Neutrophil (primary cell): ENCODE measurements around the gene NOD2.

Experiments used
- H3K27ac ChIP-seq: fragments of 200-600 bp; sonication (generic); 2 replicates; pipeline ENCODE4 v1.5.1; 2016; ENCODE audit warnings: mild to moderate bottlenecking, moderate library complexity
- H3K27me3 ChIP-seq: fragments of 200-600 bp; sonication (generic); 2 replicates; pipeline ENCODE4 v1.6.0; 2016; ENCODE audit warnings: mild to moderate bottlenecking
- H3K36me3 ChIP-seq: fragments of 200-600 bp; sonication (generic); 2 replicates; pipeline ENCODE4 v1.5.1; 2017
- H3K4me1 ChIP-seq, 2 experiments: fragments of 200-600 bp in 1 of 2; sonication (generic) in 1 of 2; 1 replicate in 1 of 2; 2 replicates in 1 of 2; pipeline versions ENCODE4 v1.5.1 to v1.6.1; 2013 to 2016; ENCODE audit warnings: low read depth in 1 of 2, low read length in 1 of 2, mild to moderate bottlenecking in 1 of 2, moderate library complexity in 1 of 2; ENCODE audit not compliant: control insufficient read depth in 1 of 2, insufficient read depth in 1 of 2
- H3K4me3 ChIP-seq, 2 experiments: fragments of 200-600 bp in 1 of 2; sonication (generic) in 1 of 2; 1 replicate in 1 of 2; 2 replicates in 1 of 2; pipeline ENCODE4 v1.5.1; 2013 to 2016; ENCODE audit warnings: low read depth in 1 of 2, low read length in 1 of 2, mild to moderate bottlenecking in 1 of 2, moderate library complexity in 1 of 2
- H3K9me3 ChIP-seq: fragments of 200-600 bp; sonication (generic); 2 replicates; pipeline ENCODE4 v1.5.1; 2016
- TF ChIP-seq, protein P1 (sequence below): fragments of 200-600 bp; sonication (generic); IDR thresholded peaks from 2 replicates; pipeline ENCODE4 v1.5.1; 2016; ENCODE audit warnings: antibody characterized with exemption

Gene NOD2

DNA sequence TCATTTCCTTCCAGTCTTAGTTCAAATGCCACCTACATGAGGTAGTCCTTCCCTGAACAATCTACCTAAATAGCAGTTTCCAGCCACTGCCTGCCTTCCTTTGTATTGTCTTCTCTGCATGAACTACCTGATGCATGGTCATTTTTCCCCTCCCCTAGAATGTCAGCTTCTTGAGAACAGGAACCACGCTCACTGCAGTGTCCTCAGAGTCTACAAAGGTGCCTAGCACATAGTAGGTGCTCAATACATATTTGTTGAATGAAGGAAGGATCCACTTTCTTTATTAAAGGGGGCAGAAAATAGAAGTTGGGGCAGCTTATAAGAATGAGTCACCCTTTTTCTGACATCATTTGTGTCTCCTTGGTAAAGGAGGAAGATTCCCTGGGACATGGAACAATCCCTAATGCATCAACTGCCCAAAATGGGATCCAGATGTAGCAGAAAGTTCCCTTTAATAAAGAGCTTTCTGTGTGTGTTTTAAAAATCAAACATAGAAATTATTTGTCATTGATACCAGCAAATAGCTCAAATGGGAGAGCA lies 44.1 kb downstream of the NOD2 start:
- no peaks in the 10 kb centered on the region for H3K27me3 ChIP-seq
- no peak overlapping the region for H3K4me3 ChIP-seq
- peaks cover 19% of the 10 kb centered on the region for H3K36me3 ChIP-seq
- TF ChIP-seq, protein P1, sequence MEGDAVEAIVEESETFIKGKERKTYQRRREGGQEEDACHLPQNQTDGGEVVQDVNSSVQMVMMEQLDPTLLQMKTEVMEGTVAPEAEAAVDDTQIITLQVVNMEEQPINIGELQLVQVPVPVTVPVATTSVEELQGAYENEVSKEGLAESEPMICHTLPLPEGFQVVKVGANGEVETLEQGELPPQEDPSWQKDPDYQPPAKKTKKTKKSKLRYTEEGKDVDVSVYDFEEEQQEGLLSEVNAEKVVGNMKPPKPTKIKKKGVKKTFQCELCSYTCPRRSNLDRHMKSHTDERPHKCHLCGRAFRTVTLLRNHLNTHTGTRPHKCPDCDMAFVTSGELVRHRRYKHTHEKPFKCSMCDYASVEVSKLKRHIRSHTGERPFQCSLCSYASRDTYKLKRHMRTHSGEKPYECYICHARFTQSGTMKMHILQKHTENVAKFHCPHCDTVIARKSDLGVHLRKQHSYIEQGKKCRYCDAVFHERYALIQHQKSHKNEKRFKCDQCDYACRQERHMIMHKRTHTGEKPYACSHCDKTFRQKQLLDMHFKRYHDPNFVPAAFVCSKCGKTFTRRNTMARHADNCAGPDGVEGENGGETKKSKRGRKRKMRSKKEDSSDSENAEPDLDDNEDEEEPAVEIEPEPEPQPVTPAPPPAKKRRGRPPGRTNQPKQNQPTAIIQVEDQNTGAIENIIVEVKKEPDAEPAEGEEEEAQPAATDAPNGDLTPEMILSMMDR, result no peak
- no peak overlapping the region for H3K27ac ChIP-seq
- H3K4me1 ChIP-seq, result peaks cover 10 to 14% of the 10 kb centered on the region in 2 experiments
- H3K9me3 ChIP-seq, result no peaks in the 10 kb centered on the region

DNA sequence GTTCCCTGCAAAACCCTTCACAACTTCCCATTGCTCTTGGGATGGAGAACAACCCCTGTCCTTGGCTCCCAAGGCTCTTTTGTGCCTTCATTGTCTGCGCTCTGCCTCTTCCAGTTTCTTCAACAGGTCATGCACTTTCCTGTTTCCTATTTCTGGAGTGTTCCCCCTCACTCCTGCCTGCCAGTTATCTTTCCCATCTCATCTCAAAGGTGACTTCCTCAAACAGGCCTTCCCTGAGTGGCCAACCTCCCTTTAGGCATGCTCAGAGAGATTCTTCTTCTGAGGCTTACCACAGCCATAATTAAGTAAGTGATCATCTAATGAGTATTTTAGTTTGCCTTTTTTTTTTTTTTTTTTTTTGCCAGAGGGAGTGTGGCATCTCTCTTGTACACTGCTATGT lies 45.6 kb downstream of the NOD2 start:
- TF ChIP-seq, protein P1, result no peak
- Histone ChIP-seq H3K27me3 (no peaks in the 10 kb centered on the region), H3K27ac (no peak overlapping the region)

DNA sequence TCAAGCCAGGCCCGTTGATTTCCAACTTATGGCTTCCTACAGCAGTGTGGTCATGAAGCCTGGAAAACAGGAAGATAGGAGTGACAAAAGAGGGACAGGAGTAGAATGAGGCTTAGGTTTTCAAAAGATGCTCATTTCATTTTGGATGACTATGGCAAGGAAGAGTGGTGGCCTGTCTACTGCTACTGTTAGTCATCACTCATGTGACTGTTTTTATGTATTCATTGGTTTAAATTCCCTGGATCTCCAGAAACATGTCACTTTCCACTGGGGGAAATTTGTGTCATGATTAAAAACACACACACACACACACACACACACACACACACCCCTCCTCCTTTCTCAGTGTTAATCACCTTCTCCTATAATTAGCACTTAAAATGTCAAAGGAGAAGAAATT lies 47.3 kb downstream of the NOD2 start:
- H3K27ac ChIP-seq, result peak overlapping the region; percentile 100
- TF ChIP-seq, protein P1, result no peak
- peak overlapping the region; percentile 84 to 89 for H3K4me3 ChIP-seq
- peaks cover 30 to 37% of the 10 kb centered on the region in 2 experiments for H3K4me1 ChIP-seq
- H3K9me3 ChIP-seq, result no peaks in the 10 kb centered on the region
- peaks cover 17% of the 10 kb centered on the region for H3K36me3 ChIP-seq
- no peaks in the 10 kb centered on the region for H3K27me3 ChIP-seq

More for the DNA sequence above, 45.6 kb downstream of the NOD2 start:
- Histone ChIP-seq H3K36me3 (peaks cover 4% of the 10 kb centered on the region), H3K4me3 (no peak overlapping the region), H3K4me1 (peaks cover 23 to 27% of the 10 kb centered on the region in 2 experiments), H3K9me3 (no peaks in the 10 kb centered on the region)

DNA sequence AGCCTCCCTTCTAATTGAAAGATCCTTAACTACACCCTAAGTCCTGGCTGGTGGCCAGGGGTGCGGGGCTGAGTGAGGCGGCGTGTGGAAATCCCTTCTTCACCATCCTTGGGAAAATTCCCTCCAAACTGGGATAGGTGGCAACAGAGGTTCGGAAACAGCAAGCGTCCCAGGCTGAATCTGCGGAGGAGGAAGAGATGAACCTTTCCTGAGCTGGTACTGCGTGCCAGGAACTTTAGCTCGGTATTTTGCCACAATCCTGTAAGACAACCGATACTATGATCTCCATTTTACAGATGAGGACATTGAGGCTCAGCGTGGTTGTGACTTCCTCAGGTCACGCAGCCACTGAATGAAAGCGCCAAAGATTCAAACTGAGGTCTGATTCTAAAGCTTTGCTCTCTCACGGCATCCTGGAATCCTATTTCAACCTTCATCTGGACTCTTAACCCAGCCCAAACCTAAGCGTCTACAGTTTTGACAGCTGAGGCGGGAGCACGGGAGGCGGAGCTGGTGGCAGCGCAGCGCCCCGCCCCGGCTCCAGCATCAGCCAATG lies 47.9 kb downstream of the NOD2 start:
- peaks cover 30 to 42% of the 10 kb centered on the region in 2 experiments for H3K4me1 ChIP-seq
- peaks cover 23% of the 10 kb centered on the region for H3K36me3 ChIP-seq
- H3K9me3 ChIP-seq, result no peaks in the 10 kb centered on the region
- H3K4me3 ChIP-seq, result peak overlapping the region; percentile 84 to 89
- H3K27ac ChIP-seq, result peak overlapping the region; percentile 100
- TF ChIP-seq, protein P1, result no peak
- H3K27me3 ChIP-seq, result no peaks in the 10 kb centered on the region

DNA sequence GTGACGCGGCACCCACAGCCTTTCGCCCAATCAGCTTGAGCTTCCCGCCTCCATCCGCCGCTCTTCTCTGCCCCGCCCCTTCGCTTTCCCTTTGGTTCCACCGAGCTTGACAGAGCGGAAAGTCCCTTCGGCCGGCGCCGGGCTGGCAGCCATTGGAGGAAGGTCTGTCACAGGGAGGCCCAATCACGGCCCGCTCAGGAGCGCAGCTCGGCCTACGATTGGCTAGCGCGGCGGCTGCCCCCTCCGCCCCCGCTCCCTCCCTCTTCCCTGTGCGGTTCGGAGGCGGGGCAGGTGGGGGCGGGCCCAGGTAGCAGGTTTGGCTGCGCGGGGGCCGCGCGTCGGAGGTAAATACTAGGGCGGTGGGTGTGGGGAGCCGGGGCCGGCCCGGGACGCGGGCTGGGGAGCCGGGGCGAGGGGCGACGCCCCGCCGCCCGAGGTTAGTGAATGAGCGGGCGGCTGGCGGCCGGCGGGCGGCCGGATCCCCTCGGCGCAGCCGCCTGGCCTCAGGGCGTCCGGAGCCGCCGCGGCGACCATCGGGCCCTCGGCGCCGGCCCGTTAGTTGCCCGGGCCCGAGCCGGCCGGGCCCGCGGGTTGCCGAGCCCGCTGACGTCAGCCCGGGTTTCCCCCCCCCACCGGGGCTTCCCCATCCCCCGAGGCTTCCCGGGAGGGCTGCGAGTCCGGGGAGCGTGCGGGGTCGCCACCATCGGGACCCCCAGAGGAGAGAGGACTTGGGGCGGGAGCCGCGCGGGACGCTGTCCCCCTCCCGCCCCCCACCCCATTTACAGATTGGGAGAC lies 48.6 kb downstream of the NOD2 start, which contains the start of gene CYLD:
CYLD (plus strand) TSS at position 306 of the 795 bp plus-strand sequence. CDS start 7,613 bp downstream, outside the sequence.
- TF ChIP-seq, protein P1, result peak; percentile 15
- H3K27me3 ChIP-seq, result no peaks in the 10 kb centered on the region
- H3K9me3 ChIP-seq, result no peaks in the 10 kb centered on the region
- peaks cover 27% of the 10 kb centered on the region for H3K36me3 ChIP-seq
- peak within 1 kb of the TSS; percentile 100 for H3K27ac ChIP-seq
- H3K4me3 ChIP-seq, result peak within 1 kb of the TSS; percentile 84 to 89
- peaks cover 30 to 49% of the 10 kb centered on the region in 2 experiments for H3K4me1 ChIP-seq
